Loucy (cell line): Measurements from ENCODE around the gene CHN1.

Source experiments
- EZH2phosphoT487 ChIP-seq: fragments of 200-600 bp; IDR thresholded peaks from 2 replicates; pipeline ENCODE4 v1.6.1; 2018; ENCODE audit warnings: antibody characterized with exemption, mild to moderate bottlenecking, moderate library complexity, borderline replicate concordance
- TF ChIP-seq, protein P1 (sequence below): fragments of 200-600 bp; sonication (generic); conservative IDR thresholded peaks from 2 replicates; pipeline ENCODE4 v1.5.1; 2014; ENCODE audit warnings: mild to moderate bottlenecking, antibody characterized with exemption, low read length

GRCh38 chr2:174778085-174778981, 226.8 kb downstream of the CHN1 start:
- TF ChIP-seq, protein P1, sequence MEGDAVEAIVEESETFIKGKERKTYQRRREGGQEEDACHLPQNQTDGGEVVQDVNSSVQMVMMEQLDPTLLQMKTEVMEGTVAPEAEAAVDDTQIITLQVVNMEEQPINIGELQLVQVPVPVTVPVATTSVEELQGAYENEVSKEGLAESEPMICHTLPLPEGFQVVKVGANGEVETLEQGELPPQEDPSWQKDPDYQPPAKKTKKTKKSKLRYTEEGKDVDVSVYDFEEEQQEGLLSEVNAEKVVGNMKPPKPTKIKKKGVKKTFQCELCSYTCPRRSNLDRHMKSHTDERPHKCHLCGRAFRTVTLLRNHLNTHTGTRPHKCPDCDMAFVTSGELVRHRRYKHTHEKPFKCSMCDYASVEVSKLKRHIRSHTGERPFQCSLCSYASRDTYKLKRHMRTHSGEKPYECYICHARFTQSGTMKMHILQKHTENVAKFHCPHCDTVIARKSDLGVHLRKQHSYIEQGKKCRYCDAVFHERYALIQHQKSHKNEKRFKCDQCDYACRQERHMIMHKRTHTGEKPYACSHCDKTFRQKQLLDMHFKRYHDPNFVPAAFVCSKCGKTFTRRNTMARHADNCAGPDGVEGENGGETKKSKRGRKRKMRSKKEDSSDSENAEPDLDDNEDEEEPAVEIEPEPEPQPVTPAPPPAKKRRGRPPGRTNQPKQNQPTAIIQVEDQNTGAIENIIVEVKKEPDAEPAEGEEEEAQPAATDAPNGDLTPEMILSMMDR = no peak
- no peak for TF ChIP-seq EZH2phosphoT487
